MM.1S (cell line): ENCODE data around the gene CD38.

Experiments
- DNase-seq: peaks from one replicate; pipeline ENCODE4 v3.0.0-alpha.2; 2015
- H2AFZ ChIP-seq: fragments of 300-600 bp; sonication (generic); 2 replicates; pipeline ENCODE4 v1.6.0; 2016; ENCODE audit warnings: antibody characterized with exemption, low read length
- H3F3A ChIP-seq: fragments of 300-600 bp; sonication (generic); 2 replicates; pipeline ENCODE4 v1.6.1; 2016; ENCODE audit warnings: mild to moderate bottlenecking, antibody characterized with exemption, low read length, moderate library complexity, mixed read lengths; ENCODE audit not compliant: insufficient read depth
- H3K27ac ChIP-seq: fragments of 300-600 bp; sonication (generic); 2 replicates; pipeline ENCODE4 v1.5.1; 2016; ENCODE audit warnings: mild to moderate bottlenecking, low read length
- H3K27me3 ChIP-seq: fragments of 300-600 bp; sonication (generic); replicated peaks from 2 replicates; pipeline ENCODE4 v1.6.0; 2016; ENCODE audit warnings: low read length; ENCODE audit not compliant: insufficient read depth
- H3K36me3 ChIP-seq: fragments of 300-600 bp; sonication (generic); replicated peaks from 2 replicates; pipeline ENCODE4 v1.6.1; 2016; ENCODE audit warnings: mild to moderate bottlenecking, low read length, mixed read lengths; ENCODE audit not compliant: insufficient read depth
- H3K4me1 ChIP-seq: fragments of 300-600 bp; sonication (generic); 2 replicates; pipeline ENCODE4 v1.6.1; 2016; ENCODE audit warnings: low read length, mixed read lengths
- H3K4me2 ChIP-seq: fragments of 300-600 bp; sonication (generic); 2 replicates; pipeline ENCODE4 v1.6.0; 2016; ENCODE audit warnings: low read depth, low read length
- H3K4me3 ChIP-seq: fragments of 300-600 bp; sonication (generic); 2 replicates; pipeline ENCODE4 v1.5.1; 2016; ENCODE audit warnings: low read length, mixed read lengths
- H3K79me2 ChIP-seq: fragments of 300-600 bp; sonication (generic); 2 replicates; pipeline ENCODE4 v1.6.1; 2016; ENCODE audit warnings: mixed run types, low read length, mixed read lengths
- H3K9ac ChIP-seq: fragments of 300-600 bp; sonication (generic); 2 replicates; pipeline ENCODE4 v1.6.1; 2016; ENCODE audit warnings: low read length, mixed read lengths
- H3K9me2 ChIP-seq: fragments of 300-600 bp; sonication (generic); replicated peaks from 2 replicates; pipeline ENCODE4 v1.6.1; 2016; ENCODE audit warnings: mild to moderate bottlenecking, low read length, mixed read lengths; ENCODE audit not compliant: insufficient read depth
- H3K9me3 ChIP-seq: fragments of 300-600 bp; sonication (generic); replicated peaks from 2 replicates; pipeline ENCODE4 v1.6.1; 2016; ENCODE audit warnings: mild to moderate bottlenecking, low read length, mixed read lengths; ENCODE audit not compliant: insufficient read depth
- H4K20me1 ChIP-seq: fragments of 300-600 bp; sonication (generic); 2 replicates; pipeline ENCODE4 v1.6.1; 2016; ENCODE audit warnings: mild to moderate bottlenecking, low read length, moderate library complexity, mixed read lengths; ENCODE audit not compliant: insufficient read depth
- EZH2 ChIP-seq: fragments of 300-600 bp; sonication (generic); optimal IDR thresholded peaks from 2 replicates; pipeline ENCODE3; 2017; ENCODE audit warnings: low read depth, mild to moderate bottlenecking, antibody characterized with exemption, low read length, mixed read lengths
- EZH2phosphoT487 ChIP-seq: fragments of 300-600 bp; sonication (generic); IDR thresholded peaks from 2 replicates; pipeline ENCODE4 v1.6.1; 2018; ENCODE audit warnings: antibody characterized with exemption, low read length
- TF ChIP-seq, protein P1 (sequence below): fragments of 300-600 bp; sonication (generic); IDR thresholded peaks from 2 replicates; pipeline ENCODE4 v1.5.1; 2016; ENCODE audit warnings: antibody characterized with exemption, low read length, mixed read lengths

Gene CD38

DNA sequence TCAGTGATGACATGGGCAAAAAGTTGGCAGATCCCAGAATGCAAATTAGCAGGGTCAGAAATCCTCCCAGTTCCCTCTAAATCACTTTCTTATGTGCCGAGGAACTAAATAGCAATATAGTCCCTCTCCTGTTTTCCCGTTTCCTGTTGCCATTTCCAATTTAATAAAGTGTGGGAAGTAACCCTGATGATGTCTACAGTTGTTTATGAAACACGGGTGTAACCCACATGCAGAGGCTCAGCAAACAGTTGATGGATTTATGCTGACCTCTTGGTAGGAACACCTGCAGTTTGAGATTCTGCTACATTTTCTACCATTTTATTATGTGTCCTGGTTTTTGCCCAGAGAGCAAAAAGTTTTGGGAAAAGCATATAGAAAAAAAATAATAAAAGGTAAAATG is 103.7 kb downstream of the CD38 start:
- Histone ChIP-seq H3F3A (no peaks in the 10 kb centered on the region), H3K27me3 (no peaks in the 10 kb centered on the region), H3K4me3 (no peak overlapping the region), H3K4me1 (no peaks in the 10 kb centered on the region), H3K9ac (no peak overlapping the region), H3K36me3 (no peaks in the 10 kb centered on the region), H3K4me2 (no peak overlapping the region), H3K79me2 (no peaks in the 10 kb centered on the region), H4K20me1 (no peaks in the 10 kb centered on the region), H2AFZ (no peak overlapping the region), H3K9me2 (no peaks in the 10 kb centered on the region), H3K27ac (no peak overlapping the region), H3K9me3 (no peaks in the 10 kb centered on the region)
- DNase-seq, result no peak
- TF ChIP-seq EZH2phosphoT487, result no peak
- TF ChIP-seq, protein P1, sequence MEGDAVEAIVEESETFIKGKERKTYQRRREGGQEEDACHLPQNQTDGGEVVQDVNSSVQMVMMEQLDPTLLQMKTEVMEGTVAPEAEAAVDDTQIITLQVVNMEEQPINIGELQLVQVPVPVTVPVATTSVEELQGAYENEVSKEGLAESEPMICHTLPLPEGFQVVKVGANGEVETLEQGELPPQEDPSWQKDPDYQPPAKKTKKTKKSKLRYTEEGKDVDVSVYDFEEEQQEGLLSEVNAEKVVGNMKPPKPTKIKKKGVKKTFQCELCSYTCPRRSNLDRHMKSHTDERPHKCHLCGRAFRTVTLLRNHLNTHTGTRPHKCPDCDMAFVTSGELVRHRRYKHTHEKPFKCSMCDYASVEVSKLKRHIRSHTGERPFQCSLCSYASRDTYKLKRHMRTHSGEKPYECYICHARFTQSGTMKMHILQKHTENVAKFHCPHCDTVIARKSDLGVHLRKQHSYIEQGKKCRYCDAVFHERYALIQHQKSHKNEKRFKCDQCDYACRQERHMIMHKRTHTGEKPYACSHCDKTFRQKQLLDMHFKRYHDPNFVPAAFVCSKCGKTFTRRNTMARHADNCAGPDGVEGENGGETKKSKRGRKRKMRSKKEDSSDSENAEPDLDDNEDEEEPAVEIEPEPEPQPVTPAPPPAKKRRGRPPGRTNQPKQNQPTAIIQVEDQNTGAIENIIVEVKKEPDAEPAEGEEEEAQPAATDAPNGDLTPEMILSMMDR, result no peak
- TF ChIP-seq EZH2, result no peak

DNA sequence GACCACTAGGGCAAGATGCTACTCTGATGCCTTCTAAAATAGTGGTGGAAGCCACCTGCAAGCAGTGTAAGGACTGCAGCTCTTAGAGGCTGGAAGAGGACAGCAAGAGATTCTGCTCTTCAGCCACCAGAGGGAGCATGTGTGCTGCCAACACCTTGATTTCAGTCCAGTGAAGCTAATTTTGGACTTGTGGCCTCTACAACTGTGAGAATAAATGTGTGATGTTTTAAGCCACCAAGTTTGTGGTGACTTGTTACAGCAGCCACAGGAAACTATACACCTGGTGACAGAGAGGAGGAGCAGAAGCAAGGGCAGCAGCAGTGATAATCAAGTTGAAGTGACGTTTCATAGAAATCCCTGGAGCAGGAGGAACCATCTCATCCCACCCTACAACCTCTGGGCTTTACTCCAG is 104.6 kb downstream of the CD38 start:
- Histone ChIP-seq H3K27ac (no peak overlapping the region), H3K4me3 (no peak overlapping the region), H3F3A (no peaks in the 10 kb centered on the region), H3K4me2 (no peak overlapping the region), H3K79me2 (no peaks in the 10 kb centered on the region), H2AFZ (no peak overlapping the region), H3K27me3 (no peaks in the 10 kb centered on the region), H3K9me3 (no peaks in the 10 kb centered on the region), H3K36me3 (no peaks in the 10 kb centered on the region), H4K20me1 (no peaks in the 10 kb centered on the region), H3K4me1 (no peaks in the 10 kb centered on the region), H3K9me2 (no peaks in the 10 kb centered on the region), H3K9ac (no peak overlapping the region)
- TF ChIP-seq, protein P1, result peak; percentile 95
- no peak for TF ChIP-seq EZH2phosphoT487
- peak; percentile 85 for DNase-seq

DNA sequence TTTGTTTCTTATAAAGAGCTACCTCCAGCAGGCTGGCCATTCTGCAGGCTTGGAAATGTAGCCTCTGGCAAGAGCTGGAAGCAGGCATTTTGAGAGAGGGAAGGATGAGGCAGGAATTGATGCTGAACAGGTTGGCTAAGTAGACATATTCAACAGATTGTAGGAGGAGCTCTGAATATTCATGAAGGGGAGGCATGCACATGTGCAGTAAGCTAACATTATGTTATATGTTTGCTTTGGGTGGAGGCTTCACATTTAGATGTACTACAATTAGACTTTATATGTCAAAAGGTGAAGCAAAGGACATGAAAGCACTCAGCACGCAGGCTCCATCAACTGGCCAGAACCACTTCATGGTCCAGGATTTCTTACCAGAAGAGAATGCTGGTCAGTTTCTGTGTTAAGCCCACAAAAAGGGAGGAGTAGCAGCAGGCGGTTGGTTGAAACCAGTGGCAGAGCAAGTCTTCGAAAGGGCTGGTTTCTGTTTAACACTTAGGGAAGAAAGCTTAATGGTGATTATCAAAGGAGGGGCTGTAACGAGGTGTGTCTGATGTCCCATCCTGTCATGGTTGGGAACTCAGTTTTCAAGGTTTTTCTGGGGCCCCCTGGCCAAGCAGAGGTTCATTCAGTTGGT is 105.6 kb downstream of the CD38 start:
- no peak for TF ChIP-seq EZH2phosphoT487
- TF ChIP-seq EZH2, result no peak
- TF ChIP-seq, protein P1, result no peak
- no peaks in the 10 kb centered on the region for H4K20me1 ChIP-seq
- H3K9me3 ChIP-seq, result no peaks in the 10 kb centered on the region
- H3K36me3 ChIP-seq, result no peaks in the 10 kb centered on the region
- no peaks in the 10 kb centered on the region for H3K4me1 ChIP-seq
- DNase-seq, result no peak
- no peak overlapping the region for H3K27ac ChIP-seq
- no peak overlapping the region for H3K4me3 ChIP-seq
- H3K79me2 ChIP-seq, result no peaks in the 10 kb centered on the region
- no peaks in the 10 kb centered on the region for H3K9me2 ChIP-seq
- H3K4me2 ChIP-seq, result no peak overlapping the region
- H3K9ac ChIP-seq, result no peak overlapping the region
- H2AFZ ChIP-seq, result no peak overlapping the region
- no peaks in the 10 kb centered on the region for H3F3A ChIP-seq
- H3K27me3 ChIP-seq, result no peaks in the 10 kb centered on the region
